ENCODE measurements around the gene COPA. TPM values are rescaled to one million over a fixed set of nuclear protein-coding genes. Genes with fewer than 3 reads are reported as not detected.

COPA gene
- total RNA-seq, 1 donor from 2014 or later = 211 TPM

- Histone ChIP-seq H3K9me3 (ENCODE audit: control insufficient read depth in 3 of 3, low read length in 3 of 3) (no peaks in the 10 kb centered on the region), H3K4me1 (ENCODE audit: control insufficient read depth in 3 of 3, insufficient read depth in 3 of 3, low read length in 3 of 3) (peaks cover 35 to 38% (median 36%) of the 10 kb centered on the region in 3 donors), H3K27ac (ENCODE audit: low read depth, low read length) (peak overlapping the region; percentile 56), H3K9ac (ENCODE audit: low read depth in 1 of 3, low read length in 3 of 3) (peak overlapping the region in 1 of 3 donors; percentile 21), H3K36me3 (ENCODE audit: control insufficient read depth in 3 of 3, insufficient read depth in 3 of 3, low read length in 3 of 3) (peaks cover 3 to 6% (median 3%) of the 10 kb centered on the region in 3 donors), H3K27me3 (ENCODE audit: control insufficient read depth in 3 of 3, insufficient read depth in 3 of 3, low read length in 3 of 3) (no peaks in the 10 kb centered on the region), H3K4me3 (ENCODE audit: low read length in 3 of 3) (no peak overlapping the region)
Measured at GRCh38 chr1:160245434-160245833, 97.6 kb downstream of the COPA start.

GRCh38 chr1:160244209-160244608 is 98.8 kb downstream of the COPA start:
- H3K27me3 ChIP-seq (ENCODE audit: control insufficient read depth in 3 of 3, insufficient read depth in 3 of 3, low read length in 3 of 3) = no peaks in the 10 kb centered on the region
- H3K4me3 ChIP-seq (ENCODE audit: low read length in 3 of 3) = no peak overlapping the region
- peaks cover 33 to 38% (median 36%) of the 10 kb centered on the region in 3 donors for H3K4me1 ChIP-seq (ENCODE audit: control insufficient read depth in 3 of 3, insufficient read depth in 3 of 3, low read length in 3 of 3)
- peak overlapping the region; percentile 56 for H3K27ac ChIP-seq (ENCODE audit: low read depth, low read length)
- peaks cover 12 to 15% (median 14%) of the 10 kb centered on the region in 3 donors for H3K36me3 ChIP-seq (ENCODE audit: control insufficient read depth in 3 of 3, insufficient read depth in 3 of 3, low read length in 3 of 3)
- H3K9me3 ChIP-seq (ENCODE audit: control insufficient read depth in 3 of 3, low read length in 3 of 3) = no peaks in the 10 kb centered on the region
- H3K9ac ChIP-seq (ENCODE audit: low read depth in 1 of 3, low read length in 3 of 3) = no peak overlapping the region

- Histone ChIP-seq H3K36me3 (ENCODE audit: control insufficient read depth in 3 of 3, insufficient read depth in 3 of 3, low read length in 3 of 3) (peaks cover 13 to 20% (median 19%) of the 10 kb centered on the region in 3 donors), H3K9me3 (ENCODE audit: control insufficient read depth in 3 of 3, low read length in 3 of 3) (no peaks in the 10 kb centered on the region), H3K27me3 (ENCODE audit: control insufficient read depth in 3 of 3, insufficient read depth in 3 of 3, low read length in 3 of 3) (no peaks in the 10 kb centered on the region), H3K27ac (ENCODE audit: low read depth, low read length) (peak overlapping the region; percentile 56), H3K9ac (ENCODE audit: low read depth in 1 of 3, low read length in 3 of 3) (no peak overlapping the region), H3K4me3 (ENCODE audit: low read length in 3 of 3) (no peak overlapping the region), H3K4me1 (ENCODE audit: control insufficient read depth in 3 of 3, insufficient read depth in 3 of 3, low read length in 3 of 3) (peaks cover 36 to 38% (median 38%) of the 10 kb centered on the region in 3 donors)
Measured at GRCh38 chr1:160243767-160244166, 99.3 kb downstream of the COPA start.

GRCh38 chr1:160239582-160240299 is 103.3 kb downstream of the COPA start:
- Histone ChIP-seq H3K4me1 (ENCODE audit: control insufficient read depth in 3 of 3, insufficient read depth in 3 of 3, low read length in 3 of 3) (peaks cover 26 to 31% (median 30%) of the 10 kb centered on the region in 3 donors), H3K4me3 (ENCODE audit: low read length in 3 of 3) (no peak overlapping the region), H3K9ac (ENCODE audit: low read depth in 1 of 3, low read length in 3 of 3) (no peak overlapping the region), H3K27ac (ENCODE audit: low read depth, low read length) (no peak overlapping the region), H3K36me3 (ENCODE audit: control insufficient read depth in 3 of 3, insufficient read depth in 3 of 3, low read length in 3 of 3) (peaks cover 35 to 55% (median 50%) of the 10 kb centered on the region in 3 donors), H3K9me3 (ENCODE audit: control insufficient read depth in 3 of 3, low read length in 3 of 3) (no peaks in the 10 kb centered on the region), H3K27me3 (ENCODE audit: control insufficient read depth in 3 of 3, insufficient read depth in 3 of 3, low read length in 3 of 3) (no peaks in the 10 kb centered on the region)

Small RNA genes lying within 50 kb of the gene (small RNA-seq; reads per million reads assigned to genes)
- gene RF00019 (not detected), gene RNU4-42P (not detected)

Other genes starting within 250 kb of the COPA start
- gene IGSF8, start 244.6 kb downstream of the COPA start, total RNA-seq = 11.5 TPM
- 38.1 TPM for gene ATP1A2, start 227.5 kb downstream of the COPA start, total RNA-seq
- gene ATP1A4, start 191.6 kb downstream of the COPA start, total RNA-seq = under 0.01 TPM
- 616 TPM for gene CASQ1, start 152.7 kb downstream of the COPA start, total RNA-seq
- 26.1 TPM for gene PEA15, start 137.9 kb downstream of the COPA start, total RNA-seq
- 63.2 TPM for gene DCAF8, start 80.7 kb downstream of the COPA start, total RNA-seq
- gene PEX19, start 58.1 kb downstream of the COPA start, total RNA-seq = 30.3 TPM
- 53.8 TPM for gene NCSTN, start 133 bp upstream of the COPA start, total RNA-seq
- gene NHLH1, start 23.8 kb upstream of the COPA start, total RNA-seq = not detected
- 2.1 TPM for gene VANGL2, start 57.3 kb upstream of the COPA start, total RNA-seq
- gene SLAMF6, start 180.0 kb upstream of the COPA start, total RNA-seq = 0.52 TPM
- gene CD84, start 236.2 kb upstream of the COPA start, total RNA-seq = 3.1 TPM